HUES6 (cell line): ENCODE data around the gene GPR33.
"Not testable (repeated sequence)": the region's sequence is repeated elsewhere in the genome, so short reads cannot be mapped to it uniquely, and the experiment has no call there.

ENCODE experiments used
- H3K27ac ChIP-seq: 2 replicates; pipeline ENCODE4 v1.7.0; 2013; ENCODE audit warnings: low read depth, mild to moderate bottlenecking, low read length, inconsistent platforms
- H3K27me3 ChIP-seq: 2 replicates; pipeline ENCODE4 v1.6.1; 2013; ENCODE audit warnings: low read length; ENCODE audit not compliant: control insufficient read depth, insufficient read depth
- H3K36me3 ChIP-seq: 2 replicates; pipeline ENCODE4 v1.6.1; 2013; ENCODE audit warnings: low read length; ENCODE audit not compliant: control insufficient read depth, insufficient read depth
- H3K4me1 ChIP-seq: 2 replicates; pipeline ENCODE4 v1.6.1; 2013; ENCODE audit warnings: low read length; ENCODE audit not compliant: control insufficient read depth, insufficient read depth
- H3K4me3 ChIP-seq: 2 replicates; pipeline ENCODE4 v1.5.1; 2013; ENCODE audit warnings: low read depth, low read length
- H3K9ac ChIP-seq: one replicate; pipeline ENCODE4 v1.6.1; 2013; ENCODE audit warnings: mild to moderate bottlenecking, low read length
- H3K9me3 ChIP-seq: 2 replicates; pipeline ENCODE4 v1.6.1; 2013; ENCODE audit warnings: low read depth, low read length; ENCODE audit not compliant: control insufficient read depth, insufficient read depth

GPR33 gene

GRCh38 chr14:31492759-31493498 lies 5.1 kb upstream of the GPR33 start:
- Histone ChIP-seq H3K36me3 (no peaks in the 10 kb centered on the region), H3K27ac (no peak overlapping the region), H3K27me3 (no peaks in the 10 kb centered on the region), H3K4me1 (no peaks in the 10 kb centered on the region), H3K9me3 (peaks cover 10% of the 10 kb centered on the region), H3K9ac (no peak overlapping the region), H3K4me3 (no peak overlapping the region)

DNA sequence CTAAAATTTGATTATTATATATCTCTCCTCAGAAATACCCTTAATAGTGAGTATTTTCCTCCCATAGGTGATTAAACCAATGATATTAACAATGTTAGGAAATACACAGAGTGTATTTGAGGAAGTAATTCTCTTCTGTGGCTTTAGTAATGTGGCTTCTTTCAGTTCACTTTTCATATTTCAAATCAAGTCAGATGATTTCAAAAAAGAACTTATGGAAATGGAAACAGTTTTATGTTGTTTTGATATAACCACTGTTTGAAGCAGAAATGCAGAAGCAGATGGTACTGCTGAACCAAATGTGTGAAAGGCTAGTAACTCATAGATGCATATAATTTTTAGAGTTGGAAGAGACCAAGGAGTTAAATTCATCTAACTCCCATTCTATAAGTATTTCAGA lies 1.9 kb upstream of the GPR33 start:
- no peak overlapping the region for H3K4me3 ChIP-seq
- H3K4me1 ChIP-seq = no peaks in the 10 kb centered on the region
- H3K9ac ChIP-seq = no peak overlapping the region
- no peaks in the 10 kb centered on the region for H3K36me3 ChIP-seq
- no peak overlapping the region for H3K27ac ChIP-seq
- peaks cover 10% of the 10 kb centered on the region for H3K9me3 ChIP-seq
- no peaks in the 10 kb centered on the region for H3K27me3 ChIP-seq

GRCh38 chr14:31486764-31487163 lies 1.1 kb downstream of the GPR33 start:
- H3K27ac ChIP-seq = no peak overlapping the region
- no peaks in the 10 kb centered on the region for H3K4me1 ChIP-seq

GRCh38 chr14:31484754-31485153 lies 3.1 kb downstream of the GPR33 start:
- H3K9me3 ChIP-seq = no peaks in the 10 kb centered on the region
- H3K4me1 ChIP-seq = no peaks in the 10 kb centered on the region
- no peaks in the 10 kb centered on the region for H3K27me3 ChIP-seq
- H3K36me3 ChIP-seq = no peaks in the 10 kb centered on the region
- no peak overlapping the region for H3K27ac ChIP-seq
- no peak overlapping the region for H3K4me3 ChIP-seq
- no peak overlapping the region for H3K9ac ChIP-seq

More at GRCh38 chr14:31486764-31487163, 1.1 kb downstream of the GPR33 start:
- Histone ChIP-seq H3K9me3 (no peaks in the 10 kb centered on the region), H3K27me3 (no peaks in the 10 kb centered on the region), H3K9ac (no peak overlapping the region), H3K4me3 (no peak overlapping the region), H3K36me3 (no peaks in the 10 kb centered on the region)

DNA sequence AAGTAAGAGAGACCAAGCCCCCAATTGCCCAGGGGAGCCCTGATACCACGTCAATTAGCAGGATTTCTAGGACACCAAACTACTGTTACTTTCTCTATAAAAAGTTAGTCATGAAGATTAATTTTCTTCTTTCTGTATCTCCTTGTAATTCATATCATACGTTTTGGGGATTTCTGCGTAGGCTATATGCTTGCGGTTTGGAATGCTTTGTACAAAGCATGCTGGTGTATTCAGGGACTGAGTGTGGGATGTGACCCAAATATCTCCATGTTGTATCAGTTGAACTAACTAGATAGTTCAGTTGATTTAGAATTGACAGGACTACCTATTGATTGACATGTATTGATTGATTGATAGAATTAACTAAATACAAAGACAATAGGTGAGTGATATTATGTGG lies 7.7 kb downstream of the GPR33 start:
- H3K4me3 ChIP-seq = no peak overlapping the region
- H3K27me3 ChIP-seq = no peaks in the 10 kb centered on the region
- no peak overlapping the region for H3K9ac ChIP-seq
- no peaks in the 10 kb centered on the region for H3K4me1 ChIP-seq
- no peaks in the 10 kb centered on the region for H3K36me3 ChIP-seq
- no peak overlapping the region for H3K27ac ChIP-seq
- H3K9me3 ChIP-seq = no peaks in the 10 kb centered on the region

DNA sequence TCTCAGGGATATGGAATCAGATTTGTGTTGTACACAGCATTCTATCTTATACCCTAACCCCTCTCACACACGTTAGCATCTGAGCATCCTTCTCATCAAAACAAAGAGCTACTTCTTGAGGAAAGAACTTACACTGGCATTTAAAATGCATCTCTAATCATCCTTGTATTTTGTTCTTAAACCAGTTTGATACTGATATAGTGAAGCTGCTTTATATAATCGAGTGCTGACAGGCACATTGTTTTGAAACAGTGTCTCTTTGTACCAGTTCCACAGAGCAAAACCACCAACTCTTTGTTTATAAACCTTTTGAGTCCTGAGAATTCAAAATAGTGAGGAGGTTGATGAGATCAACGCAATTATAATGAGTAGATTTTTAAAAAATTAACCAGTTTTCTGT lies 8.8 kb downstream of the GPR33 start:
- no peak overlapping the region for H3K4me3 ChIP-seq
- no peak overlapping the region for H3K27ac ChIP-seq
- no peaks in the 10 kb centered on the region for H3K36me3 ChIP-seq
- H3K9me3 ChIP-seq = no peaks in the 10 kb centered on the region
- H3K27me3 ChIP-seq = no peaks in the 10 kb centered on the region
- H3K4me1 ChIP-seq = no peaks in the 10 kb centered on the region
- no peak overlapping the region for H3K9ac ChIP-seq

- Histone ChIP-seq H3K27ac (no peak overlapping the region), H3K4me1 (no peaks in the 10 kb centered on the region), H3K27me3 (no peaks in the 10 kb centered on the region), H3K9ac (no peak overlapping the region), H3K36me3 (no peaks in the 10 kb centered on the region), H3K4me3 (no peak overlapping the region), H3K9me3 (peaks cover 5% of the 10 kb centered on the region; the same call in 1 of the 2 replicates)
These were observed 10.6 kb downstream of the GPR33 start for GRCh38 chr14:31477248-31477647.

GRCh38 chr14:31476131-31476866 lies 11.5 kb downstream of the GPR33 start:
- no peak overlapping the region for H3K9ac ChIP-seq
- H3K27ac ChIP-seq = no peak overlapping the region
- H3K9me3 ChIP-seq = peaks cover 5% of the 10 kb centered on the region; the same call in 1 of the 2 replicates
- H3K4me1 ChIP-seq = no peaks in the 10 kb centered on the region
- H3K36me3 ChIP-seq = no peaks in the 10 kb centered on the region
- H3K4me3 ChIP-seq = no peak overlapping the region
- H3K27me3 ChIP-seq = no peaks in the 10 kb centered on the region

DNA sequence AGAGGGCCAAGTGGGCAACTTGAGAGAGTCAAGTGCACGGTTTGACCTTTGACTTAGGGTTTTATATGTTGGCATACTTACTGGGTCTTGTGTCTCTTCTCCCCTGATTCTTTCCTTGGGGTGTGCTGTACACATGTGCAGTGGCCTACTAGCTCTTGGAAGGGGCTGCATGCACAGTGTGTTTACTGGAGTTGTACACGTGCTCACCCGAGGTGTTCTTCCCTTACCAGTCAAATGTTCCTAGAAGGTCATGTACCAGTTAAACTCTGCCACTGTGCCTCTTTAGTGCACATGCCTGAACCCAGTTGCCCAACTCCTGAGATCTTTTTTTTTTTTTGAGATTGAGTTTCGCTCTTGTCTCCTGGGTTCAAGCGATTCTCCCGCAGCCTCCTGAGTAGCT lies 21.3 kb downstream of the GPR33 start:
- H3K4me1 ChIP-seq = peaks cover 4% of the 10 kb centered on the region; the same call in 1 of the 2 replicates
- H3K9ac ChIP-seq = no peak overlapping the region
- H3K27me3 ChIP-seq = no peaks in the 10 kb centered on the region

GRCh38 chr14:31465111-31465510 lies 22.7 kb downstream of the GPR33 start:
- peaks cover 4% of the 10 kb centered on the region; the same call in 1 of the 2 replicates for H3K4me1 ChIP-seq
- H3K27me3 ChIP-seq = no peaks in the 10 kb centered on the region
- H3K9me3 ChIP-seq = no peaks in the 10 kb centered on the region
- no peaks in the 10 kb centered on the region for H3K36me3 ChIP-seq
- H3K9ac ChIP-seq = no peak overlapping the region
- H3K27ac ChIP-seq = no peak overlapping the region
- no peak overlapping the region for H3K4me3 ChIP-seq

More for the DNA sequence above, 21.3 kb downstream of the GPR33 start:
- Histone ChIP-seq H3K36me3 (no peaks in the 10 kb centered on the region), H3K9me3 (no peaks in the 10 kb centered on the region), H3K4me3 (no peak overlapping the region), H3K27ac (no peak overlapping the region)

- H3K4me1 ChIP-seq = peaks cover 14% of the 10 kb centered on the region
- H3K4me3 ChIP-seq, H3K27ac ChIP-seq, H3K9ac ChIP-seq, H3K9me3 ChIP-seq, H3K27me3 ChIP-seq, H3K36me3 ChIP-seq: not testable (repeated sequence)
These were observed 25.4 kb downstream of the GPR33 start for GRCh38 chr14:31462450-31462849.
